GM19324 (cell line): Measurements from ENCODE around the gene OSGEP.
"Not testable (repeated sequence)": the region's sequence is repeated elsewhere in the genome, so short reads cannot be mapped to it uniquely, and the experiment has no call there.

Experiments
- ATAC-seq: cut with Tn5 transposase; IDR thresholded peaks from one replicate; pipeline ENCODE4 v1.9.1; 2021; ENCODE audit warnings: mild to moderate bottlenecking, moderate library complexity; ENCODE audit not compliant: unreplicated experiment, low FRiP score

OSGEP gene

GRCh38 chr14:20470603-20470901, 15.9 kb upstream of the OSGEP start:
- ATAC-seq: no peak

GRCh38 chr14:20469890-20470602, 15.4 kb upstream of the OSGEP start:
- peak; percentile 25 for ATAC-seq

- ATAC-seq: peak; percentile 92
These were observed 14.8 kb upstream of the OSGEP start, which contains the start of gene PNP for GRCh38 chr14:20469242-20469889. Gene PNP, plus strand, starts transcription at chr14:20469406. Its CDS starts 119 bp downstream, at chr14:20469525.

- ATAC-seq: peak; percentile 3
These were observed 14.2 kb upstream of the OSGEP start for GRCh38 chr14:20468764-20469241.

- peak; percentile 95 for ATAC-seq
These were observed 6.9 kb upstream of the OSGEP start, which contains the start of gene PIP4P1 for GRCh38 chr14:20461225-20462141. Gene PIP4P1, minus strand, starts transcription at chr14:20461434. Its CDS starts 109 bp downstream, at chr14:20461325.

GRCh38 chr14:20460458-20461224, 6.0 kb upstream of the OSGEP start:
- peak; percentile 6 for ATAC-seq

GRCh38 chr14:20458031-20458789, 3.6 kb upstream of the OSGEP start:
- no peak for ATAC-seq

- no peak for ATAC-seq
These were observed 2.4 kb upstream of the OSGEP start for GRCh38 chr14:20456971-20457370.

- ATAC-seq: peak; percentile 44
These were observed 1.0 kb upstream of the OSGEP start for GRCh38 chr14:20455355-20456300.

GRCh38 chr14:20452831-20453230, 1.8 kb downstream of the OSGEP start:
- not testable (repeated sequence) for ATAC-seq

- no peak for ATAC-seq
These were observed 7.7 kb downstream of the OSGEP start for GRCh38 chr14:20446889-20447288.

GRCh38 chr14:20443650-20444049, 11.0 kb downstream of the OSGEP start:
- not testable (repeated sequence) for ATAC-seq

- no peak for ATAC-seq
These were observed 13.2 kb downstream of the OSGEP start for GRCh38 chr14:20441461-20441860.

- ATAC-seq: no peak
These were observed 13.7 kb downstream of the OSGEP start for GRCh38 chr14:20440882-20441281.

- ATAC-seq: no peak
These were observed 14.1 kb downstream of the OSGEP start for GRCh38 chr14:20440465-20440864.

GRCh38 chr14:20438664-20439063, 15.9 kb downstream of the OSGEP start:
- ATAC-seq: no peak

GRCh38 chr14:20436363-20436755, 18.3 kb downstream of the OSGEP start:
- no peak for ATAC-seq

GRCh38 chr14:20435582-20436362, 18.8 kb downstream of the OSGEP start, which contains the start of gene KLHL33:
Gene KLHL33, minus strand, starts transcription at chr14:20436166. Its CDS starts 355 bp downstream, at chr14:20435811.
- ATAC-seq: no peak
